ENCODE data around the gene OLFML1. TPM values are rescaled to one million over a fixed set of nuclear protein-coding genes. Genes with fewer than 3 reads are reported as not detected.

OLFML1 gene
- polyA plus RNA-seq, 2 of the 4 experiments (the other 2 are of a cell fraction): not detected

- Histone ChIP-seq H3K27ac (no peak overlapping the region), H3K9me3 (no peaks in the 10 kb centered on the region), H3K4me1 (no peaks in the 10 kb centered on the region), H3K4me3 (no peak overlapping the region), H3K4me2 (no peak overlapping the region)
- no peak for TF ChIP-seq MAZ (IDR thresholded peaks at IDR 0.05; ENCODE audit: borderline replicate concordance, low read depth, low read length)
- TF ChIP-seq POLR2A (IDR thresholded peaks at IDR 0.05; ENCODE audit: low read length): no peak
- no peak for TF ChIP-seq ESRRA (IDR thresholded peaks at IDR 0.05; ENCODE audit: borderline replicate concordance, low read length)
- no peak for TF ChIP-seq RAD21 (conservative IDR thresholded peaks at IDR 0.05 in 1 of 2, IDR thresholded peaks at IDR 0.05 in 1 of 2)
- TF ChIP-seq RFX5 (IDR thresholded peaks at IDR 0.05): no peak
- no peak for TF ChIP-seq NPAS2 (CRISPR knock-in tag; IDR thresholded peaks at IDR 0.05; ENCODE audit: borderline replicate concordance)
- TF ChIP-seq BCL3 (IDR thresholded peaks at IDR 0.05): no peak
- no peak for TF ChIP-seq TFCP2L1 (CRISPR knock-in tag; IDR thresholded peaks at IDR 0.05)
- DNase-seq (ENCODE audit: low read depth in 1 of 2, low spot score in 1 of 2): no peak
- FAIRE-seq: no peak
- ChIA-PET POLR2A (no interaction called here), CTCF (interaction anchor here (0.8 to 4.7 kb wide), 5 partner anchors 9 to 356 kb away, joined by 3 to 26 read pairs (median 4); no protein-coding TSS in a partner anchor)
- 41% methylated on average over 2 of the region's 2 CpGs for WGBS (ENCODE audit: missing lambda C conversion rate)
- no peak for ATAC-seq
These were observed 30.5 kb upstream of the OLFML1 start for GRCh38 chr11:7454854-7455253.

GRCh38 chr11:7457211-7457610 lies 28.1 kb upstream of the OLFML1 start:
- ChIA-PET POLR2A (no interaction called here), CTCF (no interaction called here)
- TF ChIP-seq SREBF2 (IDR thresholded peaks at IDR 0.05): no peak
- TF ChIP-seq TP53 (CRISPR knock-in tag; IDR thresholded peaks at IDR 0.05): no peak
- no peak for TF ChIP-seq KDM5A (IDR thresholded peaks at IDR 0.05)
- TF ChIP-seq JUNB (IDR thresholded peaks at IDR 0.05): no peak
- TF ChIP-seq MAX (IDR thresholded peaks at IDR 0.05): no peak
- no peak overlapping the region for H3K27ac ChIP-seq
- ATAC-seq: no peak
- 17% methylated on average over 1 of the region's 1 CpG for WGBS (ENCODE audit: missing lambda C conversion rate)
- FAIRE-seq: no peak
- no peaks in the 10 kb centered on the region for H3K4me1 ChIP-seq
- no peak for DNase-seq (ENCODE audit: low read depth in 1 of 2, low spot score in 1 of 2)
- H3K4me2 ChIP-seq: no peak overlapping the region
- no peak overlapping the region for H3K4me3 ChIP-seq
- H3K9me3 ChIP-seq: no peaks in the 10 kb centered on the region

GRCh38 chr11:7462706-7463105 lies 22.6 kb upstream of the OLFML1 start:
- ChIA-PET POLR2A (no interaction called here), CTCF (interaction anchor here (1.0 kb wide), 1 partner anchor 109 kb away, joined by 3 read pairs; no protein-coding TSS in a partner anchor)
- Histone ChIP-seq H3K27ac (no peak overlapping the region), H3K9me3 (no peaks in the 10 kb centered on the region), H3K4me1 (no peaks in the 10 kb centered on the region), H3K4me3 (no peak overlapping the region), H3K4me2 (no peak overlapping the region)
- 23% methylated on average over 1 of the region's 1 CpG for WGBS (ENCODE audit: missing lambda C conversion rate)
- DNase-seq (ENCODE audit: low read depth in 1 of 2, low spot score in 1 of 2) (no peak), FAIRE-seq (no peak), ATAC-seq (no peak)
- no peak for TF ChIP-seq SREBF2 (IDR thresholded peaks at IDR 0.05)
- TF ChIP-seq KDM1A (IDR thresholded peaks at IDR 0.05; ENCODE audit: low read depth): no peak
- TF ChIP-seq EP300 (IDR thresholded peaks at IDR 0.05): no peak
- no peak for TF ChIP-seq TP53 (CRISPR knock-in tag; IDR thresholded peaks at IDR 0.05)
- TF ChIP-seq NPAS2 (CRISPR knock-in tag; IDR thresholded peaks at IDR 0.05; ENCODE audit: borderline replicate concordance): no peak
- TF ChIP-seq ATOH8 (CRISPR knock-in tag; IDR thresholded peaks at IDR 0.05; ENCODE audit: low read depth): no peak
- TF ChIP-seq FOSB (CRISPR knock-in tag; IDR thresholded peaks at IDR 0.05): no peak
- no peak for TF ChIP-seq USF2 (IDR thresholded peaks at IDR 0.05)
- TF ChIP-seq BHLHE40 (IDR thresholded peaks at IDR 0.05; ENCODE audit: low read depth, low read length): no peak
- no peak for TF ChIP-seq PBX3 (IDR thresholded peaks at IDR 0.05)
- TF ChIP-seq JUNB (IDR thresholded peaks at IDR 0.05): no peak
- no peak for TF ChIP-seq MYC (IDR thresholded peaks at IDR 0.05; ENCODE audit: borderline replicate concordance, low read length)
- TF ChIP-seq BCL3 (IDR thresholded peaks at IDR 0.05): no peak
- TF ChIP-seq RARB (CRISPR knock-in tag; IDR thresholded peaks at IDR 0.05): no peak
- TF ChIP-seq RFX5 (IDR thresholded peaks at IDR 0.05): no peak
